MCF 10A (cell line): ENCODE measurements around the gene HK1. TPM values are rescaled to one million over a fixed set of nuclear protein-coding genes. Genes with fewer than 3 reads are reported as not detected.
A peak's percentile ranks its signal among the peaks of the same experiment; 100 is the strongest.

Experiments
- BruUV-seq: library from RNA; stranded (reverse); fragments of 400-500 nt; replicated peaks from 2 replicates; lab custom pipeline; 2021; lab: Mats Ljungman, UMichigan
- CTCF ChIA-PET: fragments of 300-600 bp; sonication (Branson Sonifier 250); formaldehyde crosslinking; extraction: SDS; loops from one replicate; lab custom pipeline; 2021; ENCODE audit warnings: antibody characterized with exemption, inconsistent platforms; lab: Yijun Ruan, JAX
- POLR2A ChIA-PET: fragments of 300-600, 350-650 bp; sonication (Branson Sonifier 250); formaldehyde crosslinking; extraction: SDS; loops from one replicate; lab custom pipeline; 2020; ENCODE audit warnings: antibody characterized with exemption, inconsistent platforms; lab: Yijun Ruan, JAX
- DNase-seq: peaks from one replicate; pipeline ENCODE4 v3.0.0-alpha.2; 2018; ENCODE audit not compliant: unreplicated experiment
- H3K27ac Mint-ChIP-seq: one replicate; pipeline ENCODE4 v1.8.0; 2022; ENCODE audit warnings: mild to moderate bottlenecking, low read depth, mixed read lengths; ENCODE audit not compliant: unreplicated experiment
- H3K27me3 Mint-ChIP-seq: one replicate; pipeline ENCODE4 v1.8.0; 2022; ENCODE audit warnings: mixed read lengths; ENCODE audit not compliant: insufficient read depth, unreplicated experiment
- H3K36me3 Mint-ChIP-seq: one replicate; pipeline ENCODE4 v1.8.0; 2022; ENCODE audit warnings: mild to moderate bottlenecking, moderate library complexity, mixed read lengths; ENCODE audit not compliant: insufficient read depth, unreplicated experiment
- H3K4me1 Mint-ChIP-seq: one replicate; pipeline ENCODE4 v1.8.0; 2022; ENCODE audit warnings: mixed read lengths; ENCODE audit not compliant: insufficient read depth, unreplicated experiment
- H3K4me3 Mint-ChIP-seq: one replicate; pipeline ENCODE4 v1.8.0; 2022; ENCODE audit warnings: mild to moderate bottlenecking, moderate library complexity, mixed read lengths; ENCODE audit not compliant: unreplicated experiment
- H3K9me3 Mint-ChIP-seq: one replicate; pipeline ENCODE4 v1.8.0; 2022; ENCODE audit warnings: mixed read lengths; ENCODE audit not compliant: unreplicated experiment
- CTCF ChIP-seq: fragments of 200-600 bp; IDR thresholded peaks from one replicate; pipeline ENCODE4 v1.8.0; 2022; ENCODE audit warnings: antibody characterized with exemption, mild to moderate bottlenecking; ENCODE audit not compliant: unreplicated experiment
- intact Hi-C: fragments of 100-400 bp; cut with micrococcal nuclease; formaldehyde crosslinking; loops from 2 replicates; pipeline ENCODE4 v1.14.1; 2022
- total RNA-seq: library from RNA; stranded (reverse); gene quantifications from 2 replicates; pipeline ENCODE4 v1.2.3, GENCODE V29; 2022

HK1 gene
- total RNA-seq, 1 experiment from 2014 or later, result 134 TPM

- ChIA-PET CTCF (interaction anchor here (0.6 to 1.7 kb wide), 5 partner anchors 10 to 169 kb away, joined by 3 to 5 read pairs (median 4); no protein-coding TSS in a partner anchor), POLR2A (interaction anchor here (0.6 to 10.6 kb wide), 19 partner anchors 8 to 345 kb away, joined by 3 to 282 read pairs (median 6); no protein-coding TSS in a partner anchor)
- Mint-ChIP-seq H3K27me3 (no peaks in the 10 kb centered on the region), H3K9me3 (no peaks in the 10 kb centered on the region), H3K36me3 (peaks cover 25% of the 10 kb centered on the region), H3K27ac (peak overlapping the region; percentile 78), H3K4me1 (peaks cover 70% of the 10 kb centered on the region), H3K4me3 (peak overlapping the region; percentile 60)
- no peak for DNase-seq
- no TSS peak for BruUV-seq
- no peak for TF ChIP-seq CTCF
- intact Hi-C loops, result loop anchor here (5.0 to 10.0 kb wide), 2 partner anchors 39 to 214 kb away; partner anchors contain the start of gene VPS26A
These were observed 60.5 kb downstream of the HK1 start for GRCh38 chr10:69338547-69339450.

GRCh38 chr10:69340695-69341094 lies 62.4 kb downstream of the HK1 start:
- Mint-ChIP-seq H3K4me3 (no peak overlapping the region), H3K27me3 (no peaks in the 10 kb centered on the region), H3K4me1 (peaks cover 60% of the 10 kb centered on the region), H3K36me3 (peaks cover 29% of the 10 kb centered on the region), H3K9me3 (no peaks in the 10 kb centered on the region), H3K27ac (peak overlapping the region; percentile 41)
- TF ChIP-seq CTCF, result no peak
- CTCF ChIA-PET, result interaction anchor here (0.8 to 1.7 kb wide), 3 partner anchors 9 to 50 kb away, joined by 4 to 5 read pairs (median 4); no protein-coding TSS in a partner anchor
- POLR2A ChIA-PET, result interaction anchor here (0.9 to 10.6 kb wide), 11 partner anchors 8 to 102 kb away, joined by 3 to 282 read pairs (median 5); no protein-coding TSS in a partner anchor
- DNase-seq, result peak; percentile 79
- no TSS peak for BruUV-seq
- intact Hi-C loops, result no loop called here

GRCh38 chr10:69343905-69344304 lies 65.6 kb downstream of the HK1 start:
- ChIA-PET CTCF (interaction anchor here (1.1 to 1.2 kb wide), 2 partner anchors 10 to 16 kb away, joined by 3 to 4 read pairs; no protein-coding TSS in a partner anchor), POLR2A (interaction anchor here (10.6 kb wide), 1 partner anchor 21 kb away, joined by 282 read pairs; no protein-coding TSS in a partner anchor)
- DNase-seq, result no peak
- no TSS peak for BruUV-seq
- Mint-ChIP-seq H3K4me1 (peaks cover 40% of the 10 kb centered on the region), H3K4me3 (no peak overlapping the region), H3K27ac (no peak overlapping the region), H3K27me3 (no peaks in the 10 kb centered on the region), H3K36me3 (peaks cover 48% of the 10 kb centered on the region), H3K9me3 (no peaks in the 10 kb centered on the region)
- TF ChIP-seq CTCF, result no peak
- intact Hi-C loops, result no loop called here
